Thoracic aorta (tissue), 2 donors: ENCODE results near the gene COPS6. TPM values are rescaled to one million over a fixed set of nuclear protein-coding genes. Genes with fewer than 3 reads are reported as not detected.
"Not testable (repeated sequence)": the region's sequence is repeated elsewhere in the genome, so short reads cannot be mapped to it uniquely, and the experiment has no call there.

Experiments used
- ATAC-seq: fragments of 150-250 bp; one replicate; pipeline ENCODE4 v1.8.0; 2017; ENCODE audit warnings: low read depth; ENCODE audit not compliant: insufficient number of reproducible peaks, low FRiP score
- DNase-seq: peaks from one replicate; pipeline ENCODE4 v3.0.0-alpha.2; 2020; ENCODE audit warnings: low spot score
- H3K27ac ChIP-seq, 2 donors: fragments of 200-600 bp; sonication (generic); 1 replicate in 1 of 2; 2 replicates in 1 of 2; pipeline ENCODE4 v1.5.1; 2016; ENCODE audit warnings: mild to moderate bottlenecking in 2 of 2, moderate library complexity in 2 of 2
- H3K27me3 ChIP-seq: fragments of 200-600 bp; sonication (generic); replicated peaks from 2 replicates; pipeline ENCODE4 v1.6.0; 2016; ENCODE audit warnings: mild to moderate bottlenecking; ENCODE audit not compliant: insufficient read depth
- H3K36me3 ChIP-seq: fragments of 200-600 bp; sonication (generic); one replicate; pipeline ENCODE4 v1.5.1; 2016
- H3K4me1 ChIP-seq, 2 donors: fragments of 200-600 bp; sonication (generic); 1 replicate in 1 of 2; 2 replicates in 1 of 2; pipeline versions ENCODE4 v1.5.1 to v1.6.0; 2016; ENCODE audit warnings: low read depth in 2 of 2, mild to moderate bottlenecking in 1 of 2; ENCODE audit not compliant: control insufficient read depth in 1 of 2
- H3K4me3 ChIP-seq: fragments of 200-600 bp; sonication (generic); 2 replicates; pipeline ENCODE4 v1.5.1; 2016; ENCODE audit warnings: mild to moderate bottlenecking
- H3K9me3 ChIP-seq: fragments of 200-600 bp; sonication (generic); 2 replicates; pipeline ENCODE4 v1.5.1; 2016
- total RNA-seq, 2 donors: library from RNA; depleted of rRNA; stranded (reverse); fragments of >200 nt; gene quantifications; one replicate each; pipeline versions ENCODE4 v1.1.0 to v1.2.3, GENCODE V29; 2016
- TF ChIP-seq, protein P1 (sequence below): fragments of 200-600 bp; sonication (generic); IDR thresholded peaks from one replicate; pipeline ENCODE4 v1.5.1; 2019; ENCODE audit warnings: antibody characterized with exemption

COPS6 gene
- total RNA-seq, 2 donors from 2014 or later, result 40.4 to 76.2 TPM

DNA sequence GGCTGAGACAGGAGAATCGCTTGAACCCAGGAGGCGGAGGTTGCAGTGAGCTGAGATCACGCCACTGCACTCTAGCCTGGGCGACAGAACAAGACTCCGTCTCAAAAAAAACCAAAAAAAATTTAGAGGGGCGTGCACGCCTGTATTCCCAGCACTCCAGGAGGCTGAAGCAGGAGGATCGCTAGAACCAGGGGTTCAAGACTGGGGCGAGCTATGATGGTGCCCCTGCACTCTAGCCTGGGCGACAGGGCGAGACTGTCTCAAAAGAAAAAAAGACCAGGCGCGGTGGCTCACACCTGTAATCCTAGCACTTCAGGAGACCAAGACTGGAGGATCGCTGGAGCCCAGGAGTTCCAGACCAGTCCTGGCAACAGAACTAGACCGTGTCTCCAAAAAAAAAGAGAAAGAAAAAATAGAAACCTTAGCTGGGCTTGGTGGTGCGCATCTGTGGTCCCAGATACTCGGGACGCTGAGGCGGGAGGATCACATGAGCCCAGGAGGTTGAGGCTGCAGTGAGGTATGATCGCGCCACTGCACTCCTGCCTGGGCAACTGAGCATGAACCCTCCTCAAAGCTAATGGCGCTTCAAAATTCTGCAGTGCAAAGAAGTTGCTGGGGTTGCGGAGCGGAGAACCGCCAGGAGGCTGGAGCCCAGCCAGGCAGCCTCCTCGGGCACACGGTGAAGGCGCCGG, 37.6 kb downstream of the COPS6 start:
- H3K36me3 ChIP-seq, result no peaks in the 10 kb centered on the region
- TF ChIP-seq, protein P1, sequence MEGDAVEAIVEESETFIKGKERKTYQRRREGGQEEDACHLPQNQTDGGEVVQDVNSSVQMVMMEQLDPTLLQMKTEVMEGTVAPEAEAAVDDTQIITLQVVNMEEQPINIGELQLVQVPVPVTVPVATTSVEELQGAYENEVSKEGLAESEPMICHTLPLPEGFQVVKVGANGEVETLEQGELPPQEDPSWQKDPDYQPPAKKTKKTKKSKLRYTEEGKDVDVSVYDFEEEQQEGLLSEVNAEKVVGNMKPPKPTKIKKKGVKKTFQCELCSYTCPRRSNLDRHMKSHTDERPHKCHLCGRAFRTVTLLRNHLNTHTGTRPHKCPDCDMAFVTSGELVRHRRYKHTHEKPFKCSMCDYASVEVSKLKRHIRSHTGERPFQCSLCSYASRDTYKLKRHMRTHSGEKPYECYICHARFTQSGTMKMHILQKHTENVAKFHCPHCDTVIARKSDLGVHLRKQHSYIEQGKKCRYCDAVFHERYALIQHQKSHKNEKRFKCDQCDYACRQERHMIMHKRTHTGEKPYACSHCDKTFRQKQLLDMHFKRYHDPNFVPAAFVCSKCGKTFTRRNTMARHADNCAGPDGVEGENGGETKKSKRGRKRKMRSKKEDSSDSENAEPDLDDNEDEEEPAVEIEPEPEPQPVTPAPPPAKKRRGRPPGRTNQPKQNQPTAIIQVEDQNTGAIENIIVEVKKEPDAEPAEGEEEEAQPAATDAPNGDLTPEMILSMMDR, result no peak
- ATAC-seq (no peak), DNase-seq (no peak)
- peak overlapping the region; percentile 96 to 98 for H3K27ac ChIP-seq
- H3K4me1 ChIP-seq, result peaks cover 11 to 36% of the 10 kb centered on the region in 2 donors
- H3K9me3 ChIP-seq, result no peaks in the 10 kb centered on the region
- H3K27me3 ChIP-seq, result no peaks in the 10 kb centered on the region
- H3K4me3 ChIP-seq, result peak overlapping the region; percentile 97

DNA sequence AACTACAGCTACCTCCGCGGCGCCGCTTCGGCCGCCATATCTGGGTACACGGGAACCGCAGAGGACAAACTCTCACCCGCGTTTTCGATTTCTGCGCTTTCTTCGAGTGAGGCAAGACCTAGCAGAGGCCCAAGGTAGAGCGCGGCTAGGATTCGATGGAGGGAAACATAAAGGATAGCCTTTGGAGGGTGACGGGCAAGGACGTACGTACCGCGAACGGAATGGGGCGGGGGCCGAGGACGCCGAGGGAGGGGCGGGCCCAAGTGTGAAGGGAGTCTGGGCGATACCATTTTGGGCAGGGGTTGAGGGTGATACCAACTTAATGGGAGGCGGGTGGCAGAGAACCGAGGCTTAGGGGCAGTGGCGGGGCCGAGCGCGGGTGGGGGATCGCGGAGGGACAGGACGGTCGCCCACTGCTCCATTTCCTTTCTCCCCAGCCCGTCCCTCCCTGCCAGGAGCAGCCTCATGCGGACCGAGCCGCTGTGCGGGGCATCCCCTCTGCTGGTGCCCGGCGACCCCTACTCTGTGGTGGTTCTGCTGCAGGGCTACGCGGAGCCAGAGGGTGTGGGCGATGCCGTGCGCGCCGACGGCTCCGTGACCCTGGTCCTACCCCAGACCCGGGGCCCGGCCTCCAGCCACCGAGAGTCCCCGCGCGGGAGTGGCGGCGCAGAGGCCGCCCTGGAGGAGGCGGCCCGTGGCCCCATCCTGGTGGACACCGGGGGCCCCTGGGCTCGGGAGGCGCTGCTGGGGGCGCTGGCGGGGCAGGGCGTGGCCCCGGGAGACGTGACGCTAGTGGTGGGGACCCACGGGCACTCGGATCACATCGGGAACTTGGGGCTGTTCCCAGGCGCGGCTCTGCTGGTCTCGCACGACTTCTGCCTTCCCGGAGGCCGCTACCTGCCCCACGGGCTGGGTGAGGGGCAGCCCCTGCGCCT, 38.4 kb downstream of the COPS6 start, which contains the start of gene MBLAC1:
MBLAC1 (plus strand) TSS at position 37 of the 935 bp plus-strand sequence; CDS start at position 466, 429 bp downstream.
- H3K27me3 ChIP-seq, result no peaks in the 10 kb centered on the region
- DNase-seq (peak; percentile 65), ATAC-seq (peak; percentile 94)
- no peaks in the 10 kb centered on the region for H3K36me3 ChIP-seq
- TF ChIP-seq, protein P1, result no peak
- H3K9me3 ChIP-seq, result no peaks in the 10 kb centered on the region
- H3K4me3 ChIP-seq, result peak within 1 kb of the TSS; percentile 97
- peaks cover 13 to 37% of the 10 kb centered on the region in 2 donors for H3K4me1 ChIP-seq
- H3K27ac ChIP-seq, result peak within 1 kb of the TSS; percentile 96 to 98

GRCh38 chr7:100127866-100128636, 39.3 kb downstream of the COPS6 start:
- TF ChIP-seq, protein P1, result no peak
- Histone ChIP-seq H3K4me1 (peaks cover 13 to 37% of the 10 kb centered on the region in 2 donors), H3K9me3 (no peaks in the 10 kb centered on the region), H3K36me3 (no peaks in the 10 kb centered on the region), H3K27me3 (no peaks in the 10 kb centered on the region), H3K4me3 (peak overlapping the region; percentile 97), H3K27ac (peak overlapping the region; percentile 96 to 98)
- no peak for ATAC-seq
- DNase-seq, result no peak

DNA sequence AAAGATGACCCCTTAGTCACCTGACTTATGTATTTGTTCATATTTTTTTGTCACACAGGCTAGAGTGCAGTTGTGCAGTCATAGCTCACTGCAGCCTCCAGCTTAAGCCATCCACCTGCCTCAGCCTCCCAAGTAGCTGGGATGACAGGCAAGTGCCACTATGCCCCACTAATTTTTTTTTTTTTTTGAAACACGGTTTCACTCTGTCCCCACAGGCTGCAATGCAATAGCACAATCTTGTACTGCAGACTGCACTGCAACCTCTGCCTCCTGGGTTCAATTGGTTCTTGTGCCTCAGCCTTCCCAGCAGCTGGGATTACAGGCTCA, 39.8 kb downstream of the COPS6 start:
- DNase-seq (no peak), ATAC-seq (no peak)
- peaks cover 13 to 37% of the 10 kb centered on the region in 2 donors for H3K4me1 ChIP-seq
- H3K27me3 ChIP-seq, result no peaks in the 10 kb centered on the region
- H3K27ac ChIP-seq, result no peak overlapping the region
- no peaks in the 10 kb centered on the region for H3K36me3 ChIP-seq
- TF ChIP-seq, protein P1, result no peak
- H3K9me3 ChIP-seq, result no peaks in the 10 kb centered on the region
- H3K4me3 ChIP-seq, result no peak overlapping the region

GRCh38 chr7:100130220-100130607, 41.4 kb downstream of the COPS6 start:
- DNase-seq, H3K9me3 ChIP-seq, H3K36me3 ChIP-seq, H3K4me3 ChIP-seq, ATAC-seq, H3K27ac ChIP-seq, H3K27me3 ChIP-seq: not testable (repeated sequence)
- H3K4me1 ChIP-seq, result peaks cover 13 to 33% of the 10 kb centered on the region in 2 donors
